ENCODE results near the gene SEL1L3. TPM values are rescaled to one million over a fixed set of nuclear protein-coding genes. Genes with fewer than 3 reads are reported as not detected.

Gene SEL1L3
- total and polyA plus RNA-seq, 4 donors = 3.3 to 13.1 (median 5.7) TPM

GRCh38 chr4:25783126-25783525 is 79.7 kb downstream of the SEL1L3 start (continued):
- TF ChIP-seq REST (IDR thresholded peaks at IDR 0.05) (no peak), FOXA2 (IDR thresholded peaks at IDR 0.05) (no peak), HNF4A (conservative IDR thresholded peaks at IDR 0.05) (no peak), JUND (IDR thresholded peaks at IDR 0.05) (no peak)

GRCh38 chr4:25782482-25782881 is 80.3 kb downstream of the SEL1L3 start:
- no peak overlapping the region for H3K9ac ChIP-seq (ENCODE audit: low read depth in 1 of 2, low read length in 2 of 2)
- TF ChIP-seq REST (IDR thresholded peaks at IDR 0.05) (no peak), HNF4G (IDR thresholded peaks at IDR 0.05) (no peak), SP1 (IDR thresholded peaks at IDR 0.05) (no peak), CTCF (IDR thresholded peaks at IDR 0.05; ENCODE audit: low read depth, low read length, missing input control) (no peak), GABPA (IDR thresholded peaks at IDR 0.05 in 1 of 2, conservative IDR thresholded peaks at IDR 0.05 in 1 of 2) (no peak), YY1 (IDR thresholded peaks at IDR 0.05) (no peak), ATF3 (IDR thresholded peaks at IDR 0.05) (no peak), ZBTB33 (IDR thresholded peaks at IDR 0.05) (no peak), NR2F2 (IDR thresholded peaks at IDR 0.05) (no peak), MAX (IDR thresholded peaks at IDR 0.05) (no peak), FOXA1 (IDR thresholded peaks at IDR 0.05) (no peak), HNF4A (conservative IDR thresholded peaks at IDR 0.05) (no peak), EGR1 (IDR thresholded peaks at IDR 0.05; ENCODE audit: low read depth in 2 of 2) (no peak), RAD21 (IDR thresholded peaks at IDR 0.05) (no peak), FOXA2 (IDR thresholded peaks at IDR 0.05) (no peak), JUND (IDR thresholded peaks at IDR 0.05) (no peak), TAF1 (conservative IDR thresholded peaks at IDR 0.05) (no peak), RXRA (IDR thresholded peaks at IDR 0.05) (no peak)
- H3K27ac ChIP-seq (ENCODE audit: low read depth in 1 of 2, low read length in 2 of 2) = no peak overlapping the region
- no peaks in the 10 kb centered on the region for H3K9me3 ChIP-seq (ENCODE audit: control insufficient read depth in 4 of 4, low read length in 3 of 4)
- H3K36me3 ChIP-seq (ENCODE audit: control insufficient read depth in 4 of 4, insufficient read depth in 3 of 4, low read depth in 1 of 4, low read length in 3 of 4) = peaks cover 0 to 2% (median 0%) of the 10 kb centered on the region in 4 donors
- 84% methylated on average over 7 of the region's 7 CpGs for WGBS
- peaks cover 0 to under 1% (median under 1%) of the 10 kb centered on the region in 4 donors for H3K4me1 ChIP-seq (ENCODE audit: control insufficient read depth in 4 of 4, insufficient read depth in 4 of 4, low read length in 3 of 4)
- H3K27me3 ChIP-seq (ENCODE audit: control insufficient read depth in 4 of 4, insufficient read depth in 4 of 4, low read length in 3 of 4) = no peaks in the 10 kb centered on the region
- no peak for DNase-seq (ENCODE audit: low spot score)
- no peak overlapping the region for H3K4me3 ChIP-seq (ENCODE audit: low read depth in 1 of 3, low read length in 3 of 3)
